ENCODE results near the gene CRIP1.
A peak's percentile ranks its signal among the peaks of the same experiment; 100 is the strongest.

Gene CRIP1

GRCh38 chr14:105473677-105474482 is 12.8 kb upstream of the CRIP1 start:
- Histone ChIP-seq H3K4me1 (ENCODE audit: control insufficient read depth in 2 of 2, insufficient read depth in 1 of 2, low read depth in 1 of 2, low read length in 2 of 2) (peaks cover 27 to 51% of the 10 kb centered on the region in 2 donors), H3K4me3 (ENCODE audit: low read length in 2 of 2) (peak overlapping the region; percentile 86 to 91), H4K91ac (ENCODE audit: low read depth, low read length, poor library complexity) (peak overlapping the region; percentile 53), H3K18ac (ENCODE audit: low read length) (peak overlapping the region; percentile 97), H3K27me3 (ENCODE audit: control insufficient read depth in 3 of 3, insufficient read depth in 3 of 3, low read depth in 1 of 3, low read length in 3 of 3) (peaks cover 0 to 42% (median 16%) of the 10 kb centered on the region in 3 experiments), H3K23ac (ENCODE audit: low read depth, low read length, poor library complexity) (peak overlapping the region; percentile 91), H3K79me1 (ENCODE audit: low read depth, low read length) (peaks cover 13% of the 10 kb centered on the region), H2AK5ac (ENCODE audit: low read depth, low read length) (peak overlapping the region; percentile 63), H4K8ac (ENCODE audit: low read depth, low read length) (no peak overlapping the region), H3K14ac (ENCODE audit: low read length) (peak overlapping the region; percentile 94), H3K27ac (replicated peaks; ENCODE audit: low read length) (peak overlapping the region; percentile 91), H2AFZ (ENCODE audit: low read length) (peak overlapping the region; percentile 95), H2BK15ac (ENCODE audit: low read length) (peak overlapping the region; percentile 13), H3K4ac (ENCODE audit: low read length) (no peak overlapping the region), H2BK12ac (ENCODE audit: low read length) (peak overlapping the region; percentile 49), H3K9me3 (replicated peaks in 1 of 2; ENCODE audit: control insufficient read depth in 2 of 2, insufficient read depth in 1 of 2, low read depth in 1 of 2, low read length in 2 of 2) (peaks cover 0 to 2% of the 10 kb centered on the region in 2 donors), H3K36me3 (replicated peaks in 1 of 2; ENCODE audit: control insufficient read depth in 2 of 2, insufficient read depth in 2 of 2, low read length in 2 of 2) (peaks cover 4 to 18% of the 10 kb centered on the region in 2 donors), H2BK120ac (ENCODE audit: low read depth, low read length) (peak overlapping the region; percentile 96), H3K9ac (ENCODE audit: low read depth, low read length, poor library complexity) (peak overlapping the region; percentile 74), H2BK5ac (ENCODE audit: low read length) (peak overlapping the region; percentile 14), H3K4me2 (ENCODE audit: insufficient read depth, low read length, poor library complexity, severe bottlenecking) (peak overlapping the region; percentile 80)
- peak; percentile 96 for DNase-seq (ENCODE audit: low spot score)
- WGBS, 2 donors (ENCODE audit: extremely low coverage in 2 of 2, insufficient read length in 2 of 2, insufficient replicate concordance in 1 of 2): no CpG with 5 or more reads among the region's 60 CpGs

- Histone ChIP-seq H2BK5ac (ENCODE audit: low read length) (peak within 1 kb of the TSS; percentile 93), H4K91ac (ENCODE audit: low read depth, low read length, poor library complexity) (peak within 1 kb of the TSS; percentile 53), H3K18ac (ENCODE audit: low read length) (peak within 1 kb of the TSS; percentile 97), H3K14ac (ENCODE audit: low read length) (peak within 1 kb of the TSS; percentile 97), H3K9me3 (replicated peaks in 1 of 2; ENCODE audit: control insufficient read depth in 2 of 2, insufficient read depth in 1 of 2, low read depth in 1 of 2, low read length in 2 of 2) (peaks cover 0 to 4% of the 10 kb centered on the region in 2 donors), H3K4ac (ENCODE audit: low read length) (no peak within 1 kb of the TSS), H3K9ac (ENCODE audit: low read depth, low read length, poor library complexity) (peak within 1 kb of the TSS; percentile 91), H2BK120ac (ENCODE audit: low read depth, low read length) (peak within 1 kb of the TSS; percentile 96), H4K8ac (ENCODE audit: low read depth, low read length) (no peak within 1 kb of the TSS), H3K79me1 (ENCODE audit: low read depth, low read length) (peaks cover 13% of the 10 kb centered on the region), H3K4me3 (ENCODE audit: low read length in 2 of 2) (peak within 1 kb of the TSS; percentile 91), H2AK5ac (ENCODE audit: low read depth, low read length) (peak within 1 kb of the TSS; percentile 98), H3K4me2 (ENCODE audit: insufficient read depth, low read length, poor library complexity, severe bottlenecking) (peak within 1 kb of the TSS; percentile 86), H3K27ac (replicated peaks; ENCODE audit: low read length) (peak within 1 kb of the TSS; percentile 91), H3K27me3 (ENCODE audit: control insufficient read depth in 3 of 3, insufficient read depth in 3 of 3, low read depth in 1 of 3, low read length in 3 of 3) (peaks cover 0 to 50% (median 23%) of the 10 kb centered on the region in 3 experiments), H2AFZ (ENCODE audit: low read length) (peak within 1 kb of the TSS; percentile 96), H2BK15ac (ENCODE audit: low read length) (peak within 1 kb of the TSS; percentile 89), H3K4me1 (ENCODE audit: control insufficient read depth in 2 of 2, insufficient read depth in 1 of 2, low read depth in 1 of 2, low read length in 2 of 2) (peaks cover 30 to 51% of the 10 kb centered on the region in 2 donors), H3K36me3 (replicated peaks in 1 of 2; ENCODE audit: control insufficient read depth in 2 of 2, insufficient read depth in 2 of 2, low read length in 2 of 2) (peaks cover 4 to 10% of the 10 kb centered on the region in 2 donors), H3K23ac (ENCODE audit: low read depth, low read length, poor library complexity) (peak within 1 kb of the TSS; percentile 91), H2BK12ac (ENCODE audit: low read length) (peak within 1 kb of the TSS; percentile 73)
- DNase-seq (ENCODE audit: low spot score): no peak
- no CpG with 5 or more reads among the region's 118 CpGs for WGBS, 2 donors (ENCODE audit: extremely low coverage in 2 of 2, insufficient read length in 2 of 2, insufficient replicate concordance in 1 of 2)
Observed at GRCh38 chr14:105474483-105475268, 12.0 kb upstream of the CRIP1 start, which contains the start of gene CRIP2. Gene CRIP2 (plus strand): TSS chr14:105474821. CDS start chr14:105474863, 42 bp downstream.

GRCh38 chr14:105475269-105476096 is 11.2 kb upstream of the CRIP1 start:
- Histone ChIP-seq H3K27ac (replicated peaks; ENCODE audit: low read length) (no peak overlapping the region), H2BK120ac (ENCODE audit: low read depth, low read length) (peak overlapping the region; percentile 54), H3K23ac (ENCODE audit: low read depth, low read length, poor library complexity) (peak overlapping the region; percentile 73), H3K36me3 (replicated peaks in 1 of 2; ENCODE audit: control insufficient read depth in 2 of 2, insufficient read depth in 2 of 2, low read length in 2 of 2) (peaks cover 2 to 4% of the 10 kb centered on the region in 2 donors), H3K14ac (ENCODE audit: low read length) (peak overlapping the region; percentile 97), H4K8ac (ENCODE audit: low read depth, low read length) (no peak overlapping the region), H3K27me3 (ENCODE audit: control insufficient read depth in 3 of 3, insufficient read depth in 3 of 3, low read depth in 1 of 3, low read length in 3 of 3) (peaks cover 0 to 58% (median 31%) of the 10 kb centered on the region in 3 experiments), H3K9me3 (replicated peaks in 1 of 2; ENCODE audit: control insufficient read depth in 2 of 2, insufficient read depth in 1 of 2, low read depth in 1 of 2, low read length in 2 of 2) (peaks cover 0 to 8% of the 10 kb centered on the region in 2 donors), H2AFZ (ENCODE audit: low read length) (peak overlapping the region; percentile 96), H3K79me1 (ENCODE audit: low read depth, low read length) (peaks cover 13% of the 10 kb centered on the region), H2BK5ac (ENCODE audit: low read length) (peak overlapping the region; percentile 93), H3K4me1 (ENCODE audit: control insufficient read depth in 2 of 2, insufficient read depth in 1 of 2, low read depth in 1 of 2, low read length in 2 of 2) (peaks cover 36 to 54% of the 10 kb centered on the region in 2 donors), H3K4me2 (ENCODE audit: insufficient read depth, low read length, poor library complexity, severe bottlenecking) (peak overlapping the region; percentile 86), H3K4ac (ENCODE audit: low read length) (no peak overlapping the region), H3K4me3 (ENCODE audit: low read length in 2 of 2) (peak overlapping the region; percentile 91), H3K18ac (ENCODE audit: low read length) (peak overlapping the region; percentile 94), H2AK5ac (ENCODE audit: low read depth, low read length) (peak overlapping the region; percentile 98), H4K91ac (ENCODE audit: low read depth, low read length, poor library complexity) (no peak overlapping the region), H3K9ac (ENCODE audit: low read depth, low read length, poor library complexity) (peak overlapping the region; percentile 91), H2BK12ac (ENCODE audit: low read length) (peak overlapping the region; percentile 73), H2BK15ac (ENCODE audit: low read length) (peak overlapping the region; percentile 89)
- DNase-seq (ENCODE audit: low spot score): no peak
- WGBS, 2 donors (ENCODE audit: extremely low coverage in 2 of 2, insufficient read length in 2 of 2, insufficient replicate concordance in 1 of 2): no CpG with 5 or more reads among the region's 48 CpGs

All from neuronal stem cell (in vitro differentiated cells).